Measurements from ENCODE around the gene PGBD4. TPM values are rescaled to one million over a fixed set of nuclear protein-coding genes. Genes with fewer than 3 reads are reported as not detected.

The PGBD4 gene
- 0.58 and 1.1 TPM in 2 replicates for total RNA-seq

DNA sequence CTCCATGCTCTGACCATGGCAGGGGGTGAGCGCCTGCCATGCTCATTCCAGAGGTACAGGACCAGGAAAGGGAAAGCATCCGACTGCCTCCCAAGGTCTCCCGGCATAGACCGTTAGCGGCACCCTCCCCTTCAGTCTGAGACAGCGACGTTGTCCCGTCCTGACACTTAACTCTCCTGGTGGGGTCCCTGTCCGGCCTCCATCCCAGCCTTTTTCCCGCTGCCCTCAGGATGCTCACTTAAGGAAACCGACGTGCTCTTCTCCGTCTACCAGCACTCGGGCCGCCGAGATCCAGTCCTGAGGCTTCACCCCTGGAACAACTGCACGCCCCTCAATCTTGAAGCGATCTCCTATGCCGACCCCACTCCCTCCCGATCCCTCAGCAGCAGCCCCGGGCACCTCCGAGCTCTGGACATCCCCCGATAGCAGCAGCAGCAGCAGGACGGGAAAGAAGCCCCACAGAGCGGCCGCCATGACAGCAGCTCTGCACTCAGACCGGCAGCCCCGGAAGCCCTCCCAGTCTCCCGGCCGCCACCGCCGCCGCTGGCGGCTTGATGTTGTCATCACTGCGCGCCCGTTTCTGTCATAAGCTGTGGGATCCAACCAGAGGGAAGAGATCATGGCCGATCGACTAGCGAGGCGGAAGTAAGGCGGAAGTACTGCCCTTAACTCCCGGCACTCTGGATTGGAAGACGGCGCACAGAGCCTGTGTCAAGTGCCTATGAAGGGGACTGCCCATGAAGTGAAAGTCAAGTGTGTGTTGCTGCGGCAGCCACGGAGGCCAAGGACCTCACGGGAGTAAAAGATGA lies at the start of gene PGBD4, which contains the start of gene EMC7:
TSS of gene PGBD4 (plus strand) at position 718 of the 809 bp plus-strand sequence. CDS start 449 bp downstream, outside the sequence.
TSS of gene EMC7 (minus strand) at position 497 of the 809 bp plus-strand sequence. CDS start at position 474, 23 bp downstream.

Other genes with a start within 250 kb of the PGBD4 start
- not detected in 2 replicates for gene CHRM5, start 133.6 kb upstream of the PGBD4 start, total RNA-seq
- gene AVEN, start 62.9 kb upstream of the PGBD4 start, total RNA-seq = 24.6 and 26.2 TPM in 2 replicates
- gene EMC7, start 221 bp upstream of the PGBD4 start, total RNA-seq = 60.3 and 62.2 TPM in 2 replicates
- 28.0 and 58.2 TPM in 2 replicates for gene KATNBL1, start 108.0 kb downstream of the PGBD4 start, total RNA-seq
- gene EMC4, start 122.9 kb downstream of the PGBD4 start, total RNA-seq = 249 and 272 TPM in 2 replicates
- gene SLC12A6, start 235.7 kb downstream of the PGBD4 start, total RNA-seq = 12.8 and 14.1 TPM in 2 replicates
- gene NOP10, start 241.1 kb downstream of the PGBD4 start, total RNA-seq = 305 and 381 TPM in 2 replicates
- not detected in 2 replicates for gene NUTM1, start 241.2 kb downstream of the PGBD4 start, total RNA-seq